Left lung (tissue), 10 donors: ENCODE results near the gene DCXR. TPM values are rescaled to one million over a fixed set of nuclear protein-coding genes. Genes with fewer than 3 reads are reported as not detected.

Source experiments
- ATAC-seq: fragments of 200-7000 bp; cut with Tn5 transposase; one replicate; pipeline ENCODE4 v1.9.1; 2020; ENCODE audit warnings: moderate library complexity
- DNase-seq, 4 donors: peaks; one replicate each; pipeline ENCODE4 v3.0.0-alpha.2; 2013 to 2020
- H3K27ac ChIP-seq, 2 donors: fragments of 200-600 bp; sonication (generic) in 1 of 2; one replicate each; pipeline versions ENCODE4 v1.5.0 to v1.8.0; 2020 to 2021
- H3K27me3 ChIP-seq, 2 donors: fragments of 200-600 bp; sonication (generic) in 1 of 2; one replicate each; pipeline versions ENCODE4 v1.5.0 to v1.8.0; 2020 to 2021
- H3K36me3 ChIP-seq, 2 donors: fragments of 200-600 bp; sonication (generic) in 1 of 2; one replicate each; pipeline versions ENCODE4 v1.5.0 to v1.8.0; 2020 to 2021
- H3K4me1 ChIP-seq, 2 donors: fragments of 200-600 bp; one replicate each; pipeline ENCODE4 v1.8.0; 2021
- H3K4me3 ChIP-seq, 2 donors: fragments of 200-600 bp; sonication (generic) in 1 of 2; one replicate each; pipeline versions ENCODE4 v1.5.0 to v1.8.0; 2020 to 2021; ENCODE audit warnings: mild to moderate bottlenecking in 1 of 2
- H3K9me3 ChIP-seq, 2 donors: fragments of 200-600 bp; sonication (generic) in 1 of 2; one replicate each; pipeline versions ENCODE4 v1.5.0 to v1.8.0; 2020 to 2021
- intact Hi-C, 2 donors: fragments of 100-400 bp; cut with DNase I; formaldehyde crosslinking; loops; one replicate each; pipeline versions ENCODE4 v1.11.2 to v1.14.2; 2022
- polyA plus RNA-seq, 6 donors: library from polyadenylated mRNA; unstranded; fragments of 120-200 nt; gene quantifications; one replicate each; pipeline ENCODE4 v1.2.1, GENCODE V29; 2013; ENCODE audit not compliant: insufficient read length in 6 of 6
- total RNA-seq, 2 donors: library from RNA; stranded (reverse); fragmentation: NEBNext Ultra II Directional; extraction: Animal tissue kit (Norgen Biotek cat#: 25700); gene quantifications; one replicate each; pipeline ENCODE4 v1.2.1, GENCODE V29; 2021
- TF ChIP-seq, protein P1 (sequence below), 2 donors: fragments of 200-600 bp; sonication (generic) in 1 of 2; IDR thresholded peaks; one replicate each; pipeline versions ENCODE4 v1.5.0 to v1.8.0; 2021; ENCODE audit warnings: antibody characterized with exemption in 2 of 2
- donor health status: DM: no; HTN: yes; CAD: no.
- donor health status: DM: no; HTN: no; CAD: no.

DCXR gene
- total and polyA plus RNA-seq, 8 donors, result 56.0 to 152 (median 79.4) TPM

- intact Hi-C loops, result no loop called here
- H3K4me1 ChIP-seq, result peaks cover 0 to 20% of the 10 kb centered on the region in 2 donors
- TF ChIP-seq, protein P1, sequence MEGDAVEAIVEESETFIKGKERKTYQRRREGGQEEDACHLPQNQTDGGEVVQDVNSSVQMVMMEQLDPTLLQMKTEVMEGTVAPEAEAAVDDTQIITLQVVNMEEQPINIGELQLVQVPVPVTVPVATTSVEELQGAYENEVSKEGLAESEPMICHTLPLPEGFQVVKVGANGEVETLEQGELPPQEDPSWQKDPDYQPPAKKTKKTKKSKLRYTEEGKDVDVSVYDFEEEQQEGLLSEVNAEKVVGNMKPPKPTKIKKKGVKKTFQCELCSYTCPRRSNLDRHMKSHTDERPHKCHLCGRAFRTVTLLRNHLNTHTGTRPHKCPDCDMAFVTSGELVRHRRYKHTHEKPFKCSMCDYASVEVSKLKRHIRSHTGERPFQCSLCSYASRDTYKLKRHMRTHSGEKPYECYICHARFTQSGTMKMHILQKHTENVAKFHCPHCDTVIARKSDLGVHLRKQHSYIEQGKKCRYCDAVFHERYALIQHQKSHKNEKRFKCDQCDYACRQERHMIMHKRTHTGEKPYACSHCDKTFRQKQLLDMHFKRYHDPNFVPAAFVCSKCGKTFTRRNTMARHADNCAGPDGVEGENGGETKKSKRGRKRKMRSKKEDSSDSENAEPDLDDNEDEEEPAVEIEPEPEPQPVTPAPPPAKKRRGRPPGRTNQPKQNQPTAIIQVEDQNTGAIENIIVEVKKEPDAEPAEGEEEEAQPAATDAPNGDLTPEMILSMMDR (IDR thresholded peaks at IDR 0.05), result no peak
- H3K27me3 ChIP-seq, result no peaks in the 10 kb centered on the region
- H3K36me3 ChIP-seq, result peaks cover 0 to 29% of the 10 kb centered on the region in 2 donors
- ATAC-seq, result no peak
- H3K27ac ChIP-seq, result no peak overlapping the region
- peak in 1 of 4 donors; percentile 64 for DNase-seq
- H3K9me3 ChIP-seq, result no peaks in the 10 kb centered on the region
- no peak overlapping the region for H3K4me3 ChIP-seq
These were observed 22.1 kb downstream of the DCXR start for GRCh38 chr17:82015311-82015971.

DNA sequence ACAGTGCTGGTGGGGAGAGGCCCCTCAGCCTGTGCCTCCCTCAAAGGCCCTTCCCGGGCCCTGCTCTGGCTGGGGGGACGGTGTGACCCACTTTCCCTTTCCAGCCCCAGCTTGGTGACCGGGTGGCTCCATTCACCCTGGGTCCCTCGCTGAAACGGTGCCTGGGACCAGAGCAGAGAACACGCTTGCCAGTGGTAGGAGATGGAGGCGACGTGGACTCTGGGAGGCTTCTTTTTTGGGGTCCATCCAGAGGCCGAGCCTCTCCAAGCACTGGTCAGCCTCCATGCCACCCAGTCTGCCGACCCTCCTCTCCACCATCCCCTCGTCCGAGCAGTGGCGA, 22.6 kb downstream of the DCXR start:
- TF ChIP-seq, protein P1 (IDR thresholded peaks at IDR 0.05), result no peak
- intact Hi-C loops, result no loop called here
- DNase-seq, result no peak

DNA sequence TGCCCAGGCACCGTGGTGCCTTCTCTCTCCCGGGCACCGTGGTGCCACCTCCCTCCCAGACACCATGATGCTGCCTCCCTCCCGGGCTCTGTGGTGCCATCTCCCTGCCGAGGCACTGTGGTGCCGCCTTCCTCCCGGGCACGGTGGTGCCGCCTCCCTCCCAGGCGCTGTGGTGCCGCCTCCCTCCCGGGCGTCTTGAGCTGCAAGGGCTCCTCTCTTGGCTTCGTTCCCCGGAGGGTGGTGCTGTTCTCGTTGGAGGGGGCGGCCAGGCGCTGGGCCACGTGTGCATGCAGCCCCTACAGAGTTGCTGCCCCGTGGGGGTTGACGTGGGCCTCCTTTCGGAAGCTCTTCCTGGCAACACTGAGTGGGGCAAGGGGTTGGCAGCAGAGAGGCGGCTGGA, 23.1 kb downstream of the DCXR start:
- ATAC-seq, result peak; percentile 47
- intact Hi-C loops, result no loop called here
- no peak overlapping the region for H3K4me3 ChIP-seq
- DNase-seq, result peak in 2 of 4 donors; percentile 60 to 84
- H3K4me1 ChIP-seq, result peaks cover 0 to 11% of the 10 kb centered on the region in 2 donors
- peak overlapping the region; percentile 60 to 72 for H3K27ac ChIP-seq
- H3K36me3 ChIP-seq, result peaks cover 0 to 29% of the 10 kb centered on the region in 2 donors
- H3K27me3 ChIP-seq, result no peaks in the 10 kb centered on the region
- TF ChIP-seq, protein P1 (IDR thresholded peaks at IDR 0.05), result no peak
- no peaks in the 10 kb centered on the region for H3K9me3 ChIP-seq

More for the DNA sequence above, 22.6 kb downstream of the DCXR start:
- H3K27ac ChIP-seq, result no peak overlapping the region
- peaks cover 0 to 29% of the 10 kb centered on the region in 2 donors for H3K36me3 ChIP-seq
- no peaks in the 10 kb centered on the region for H3K9me3 ChIP-seq
- ATAC-seq, result no peak
- H3K4me1 ChIP-seq, result peaks cover 0 to 16% of the 10 kb centered on the region in 2 donors
- H3K27me3 ChIP-seq, result no peaks in the 10 kb centered on the region
- no peak overlapping the region for H3K4me3 ChIP-seq

DNA sequence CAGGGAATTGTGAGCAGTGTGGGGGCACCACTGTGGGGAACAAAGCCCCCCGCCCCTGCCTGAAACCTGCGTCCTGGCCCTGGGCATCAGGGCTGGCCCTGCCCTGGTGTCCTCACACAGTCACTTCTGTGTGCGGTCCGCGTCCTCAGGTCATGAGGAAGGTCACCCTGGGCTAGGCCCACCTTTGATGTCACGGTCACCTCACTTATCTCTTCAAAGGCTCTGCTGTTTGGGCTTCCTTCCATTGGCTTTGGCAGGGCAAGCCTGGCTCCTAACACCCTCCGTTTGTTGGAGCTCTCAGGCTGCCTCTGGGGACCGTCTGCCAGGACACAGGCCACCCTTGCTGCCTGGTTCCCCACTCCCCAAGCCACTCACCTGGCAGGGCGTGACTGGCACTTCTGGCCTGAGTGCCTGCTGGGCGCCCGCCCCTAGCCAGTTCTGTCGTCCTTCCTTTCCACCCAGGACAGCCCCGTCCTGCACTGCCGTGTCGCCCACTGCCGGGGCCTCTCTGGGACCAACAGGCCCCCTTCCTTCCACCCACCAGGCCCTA, 23.6 kb downstream of the DCXR start:
- TF ChIP-seq, protein P1 (IDR thresholded peaks at IDR 0.05), result no peak
- DNase-seq (peak in 2 of 4 donors; percentile 70 to 87), ATAC-seq (peak; percentile 72)
- Histone ChIP-seq H3K4me1 (peaks cover 0 to 11% of the 10 kb centered on the region in 2 donors), H3K36me3 (peaks cover 0 to 28% of the 10 kb centered on the region in 2 donors), H3K27ac (peak overlapping the region; percentile 60 to 72), H3K4me3 (no peak overlapping the region), H3K27me3 (no peaks in the 10 kb centered on the region), H3K9me3 (no peaks in the 10 kb centered on the region)
- intact Hi-C loops, result no loop called here

DNA sequence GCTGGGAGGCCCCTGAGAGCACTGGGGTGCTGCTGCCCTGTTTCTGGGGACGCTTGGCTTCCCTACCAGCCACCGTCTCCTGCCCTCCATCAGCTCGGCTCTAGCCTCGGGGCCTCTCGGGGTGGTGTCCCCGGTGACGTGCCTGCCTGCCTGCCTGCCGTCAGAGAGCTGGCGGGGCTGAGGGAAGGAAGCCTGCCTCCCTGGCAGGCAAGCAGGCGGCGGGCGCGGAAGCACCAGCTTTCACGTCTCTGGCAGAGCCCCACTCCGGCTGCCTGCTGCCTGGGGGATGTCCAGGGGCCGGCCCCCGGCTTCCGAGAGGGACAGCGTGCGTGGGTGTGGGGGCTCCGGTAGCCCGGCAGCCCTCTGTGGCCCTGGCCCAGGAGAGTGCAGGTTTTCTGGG, 24.2 kb downstream of the DCXR start:
- no peaks in the 10 kb centered on the region for H3K27me3 ChIP-seq
- TF ChIP-seq, protein P1 (IDR thresholded peaks at IDR 0.05), result no peak
- intact Hi-C loops, result no loop called here
- peak overlapping the region; percentile 60 to 72 for H3K27ac ChIP-seq
- peak in 1 of 4 donors; percentile 85 for DNase-seq
- H3K4me3 ChIP-seq, result no peak overlapping the region
- peaks cover 0 to 23% of the 10 kb centered on the region in 2 donors for H3K36me3 ChIP-seq
- H3K9me3 ChIP-seq, result no peaks in the 10 kb centered on the region
- peaks cover 0 to 11% of the 10 kb centered on the region in 2 donors for H3K4me1 ChIP-seq
- ATAC-seq, result peak; percentile 35
